Caco-2 (cell line): ENCODE measurements around the gene GPAM. TPM values are rescaled to one million over a fixed set of nuclear protein-coding genes. Genes with fewer than 3 reads are reported as not detected.

Experiments
- BruUV-seq: library from RNA; stranded (reverse); fragments of 400-500 nt; replicated peaks from 2 replicates; lab custom pipeline; 2021; lab: Mats Ljungman, UMichigan
- CTCF ChIA-PET: fragments of 300-600 bp; sonication (Branson Sonifier 250); formaldehyde crosslinking; loops from one replicate; lab custom pipeline; 2022; ENCODE audit warnings: antibody characterized with exemption; lab: Charles Lee
- POLR2A ChIA-PET: fragments of 300-600 bp; sonication (Branson Sonifier 250); formaldehyde crosslinking; loops from one replicate; lab custom pipeline; 2022; ENCODE audit warnings: antibody characterized with exemption; lab: Charles Lee
- DNase-seq, 2 experiments: peaks; one replicate each; pipeline versions ENCODE4 v3.0.0 to v3.0.0-alpha.2; 2020 to 2022
- H3K27me3 ChIP-seq: replicated peaks from 2 replicates; pipeline ENCODE4 v1.6.0; 2011; ENCODE audit warnings: low read length; ENCODE audit not compliant: control insufficient read depth, insufficient read depth
- H3K36me3 ChIP-seq: 2 replicates; pipeline ENCODE4 v1.5.1; 2011; ENCODE audit warnings: low read length; ENCODE audit not compliant: control insufficient read depth, insufficient read depth
- H3K4me1 ChIP-seq: fragments of 250-450 bp; sonication (Bioruptor Pico); 2 replicates; pipeline ENCODE4 v1.5.1; 2020; ENCODE audit warnings: mild to moderate bottlenecking
- H3K4me3 ChIP-seq: 2 replicates; pipeline ENCODE4 v1.5.1; 2011; ENCODE audit warnings: low read depth, mild to moderate bottlenecking, control low read depth, low read length
- H3K9me3 ChIP-seq: fragments of 250-450 bp; sonication (Bioruptor Pico); 2 replicates; pipeline ENCODE4 v1.5.1; 2020; ENCODE audit warnings: mild to moderate bottlenecking, moderate library complexity
- H3K27ac Mint-ChIP-seq: one replicate; pipeline ENCODE4 v1.8.0; 2022; ENCODE audit warnings: mixed read lengths; ENCODE audit not compliant: unreplicated experiment
- H3K27me3 Mint-ChIP-seq: one replicate; pipeline ENCODE4 v1.8.0; 2022; ENCODE audit warnings: mixed read lengths; ENCODE audit not compliant: insufficient read depth, unreplicated experiment
- H3K36me3 Mint-ChIP-seq: one replicate; pipeline ENCODE4 v1.8.0; 2022; ENCODE audit warnings: mild to moderate bottlenecking, mixed read lengths; ENCODE audit not compliant: insufficient read depth, unreplicated experiment
- H3K4me1 Mint-ChIP-seq: one replicate; pipeline ENCODE4 v1.8.0; 2022; ENCODE audit warnings: low read depth, mixed read lengths; ENCODE audit not compliant: unreplicated experiment
- H3K4me3 Mint-ChIP-seq: one replicate; pipeline ENCODE4 v1.8.0; 2022; ENCODE audit warnings: mild to moderate bottlenecking, moderate library complexity, mixed read lengths; ENCODE audit not compliant: unreplicated experiment
- H3K9me3 Mint-ChIP-seq: one replicate; pipeline ENCODE4 v1.8.0; 2022; ENCODE audit warnings: mixed read lengths; ENCODE audit not compliant: unreplicated experiment
- intact Hi-C: fragments of 100-400 bp; cut with micrococcal nuclease; formaldehyde crosslinking; loops from one replicate; pipeline ENCODE4 v1.10.0; 2022; ENCODE audit not compliant: unreplicated experiment
- total RNA-seq: library from RNA; stranded (reverse); gene quantifications from 2 replicates; pipeline ENCODE4 v1.2.3, GENCODE V29; 2022
- TF ChIP-seq, protein P1 (sequence below), 2 experiments: fragments of 200-600 bp in 1 of 2; IDR thresholded peaks; 1 replicate in 1 of 2; 2 replicates in 1 of 2; pipeline versions ENCODE4 v1.5.1 to v1.8.0; 2011 to 2022; ENCODE audit warnings: antibody characterized with exemption in 1 of 2, control low read depth in 1 of 2, inconsistent platforms in 1 of 2, low read depth in 1 of 2, low read length in 1 of 2, mild to moderate bottlenecking in 1 of 2, moderate library complexity in 1 of 2; ENCODE audit not compliant: insufficient read depth in 1 of 2, severe bottlenecking in 1 of 2, unreplicated experiment in 1 of 2

GPAM gene
- total RNA-seq, 1 experiment from 2014 or later: 44.4 TPM

GRCh38 chr10:112177247-112177646 lies 6.3 kb downstream of the GPAM start:
- intact Hi-C loops: loop anchor here (2.0 kb wide), 1 partner anchor 130 kb away; no protein-coding TSS in a partner anchor

DNA sequence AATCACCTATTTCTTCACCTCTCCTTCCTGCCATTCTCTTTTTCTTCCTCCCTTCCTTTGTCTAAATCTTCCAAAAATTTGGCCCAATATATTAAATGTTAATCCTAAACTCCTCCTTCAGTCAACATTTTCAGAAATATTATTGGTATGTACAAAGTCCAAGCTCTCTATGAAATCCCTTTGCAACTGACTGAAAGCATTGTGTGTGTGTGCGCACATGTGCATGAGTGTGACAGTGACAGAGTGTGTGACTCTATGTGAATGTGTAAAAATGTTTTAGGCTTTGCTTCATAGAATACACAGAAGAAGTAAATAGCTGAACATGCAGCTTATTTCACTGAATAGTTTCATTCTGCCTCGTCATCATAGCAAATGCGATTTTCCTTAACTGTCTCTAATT lies 7.0 kb downstream of the GPAM start:
- Histone ChIP-seq H3K36me3 (no peaks in the 10 kb centered on the region; the same call in none of the 2 replicates), H3K4me1 (peaks cover 55% of the 10 kb centered on the region), H3K9me3 (no peaks in the 10 kb centered on the region), H3K27me3 (no peaks in the 10 kb centered on the region), H3K4me3 (no peak overlapping the region)
- peak overlapping the region; percentile 30 for H3K4me3 Mint-ChIP-seq
- H3K27ac Mint-ChIP-seq: peak overlapping the region; percentile 52
- ChIA-PET CTCF (interaction anchor here (0.5 to 1.7 kb wide), 2 partner anchors 131 to 1955 kb away, joined by 5 to 7 read pairs; no protein-coding TSS in a partner anchor), POLR2A (no interaction called here)
- TF ChIP-seq, protein P1, sequence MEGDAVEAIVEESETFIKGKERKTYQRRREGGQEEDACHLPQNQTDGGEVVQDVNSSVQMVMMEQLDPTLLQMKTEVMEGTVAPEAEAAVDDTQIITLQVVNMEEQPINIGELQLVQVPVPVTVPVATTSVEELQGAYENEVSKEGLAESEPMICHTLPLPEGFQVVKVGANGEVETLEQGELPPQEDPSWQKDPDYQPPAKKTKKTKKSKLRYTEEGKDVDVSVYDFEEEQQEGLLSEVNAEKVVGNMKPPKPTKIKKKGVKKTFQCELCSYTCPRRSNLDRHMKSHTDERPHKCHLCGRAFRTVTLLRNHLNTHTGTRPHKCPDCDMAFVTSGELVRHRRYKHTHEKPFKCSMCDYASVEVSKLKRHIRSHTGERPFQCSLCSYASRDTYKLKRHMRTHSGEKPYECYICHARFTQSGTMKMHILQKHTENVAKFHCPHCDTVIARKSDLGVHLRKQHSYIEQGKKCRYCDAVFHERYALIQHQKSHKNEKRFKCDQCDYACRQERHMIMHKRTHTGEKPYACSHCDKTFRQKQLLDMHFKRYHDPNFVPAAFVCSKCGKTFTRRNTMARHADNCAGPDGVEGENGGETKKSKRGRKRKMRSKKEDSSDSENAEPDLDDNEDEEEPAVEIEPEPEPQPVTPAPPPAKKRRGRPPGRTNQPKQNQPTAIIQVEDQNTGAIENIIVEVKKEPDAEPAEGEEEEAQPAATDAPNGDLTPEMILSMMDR (IDR thresholded peaks at IDR 0.05; ENCODE audit: insufficient read depth in 1 of 2, low read depth in 1 of 2, low read length in 1 of 2, severe bottlenecking in 1 of 2, unreplicated experiment in 1 of 2): no peak
- no peak for DNase-seq
- no TSS peak for BruUV-seq
- intact Hi-C loops: loop anchor here (2.0 kb wide), 1 partner anchor 130 kb away; no protein-coding TSS in a partner anchor
- peaks cover 29% of the 10 kb centered on the region for H3K4me1 Mint-ChIP-seq
- H3K27me3 Mint-ChIP-seq: no peaks in the 10 kb centered on the region
- no peaks in the 10 kb centered on the region for H3K9me3 Mint-ChIP-seq
- peaks cover 55% of the 10 kb centered on the region for H3K36me3 Mint-ChIP-seq

More at GRCh38 chr10:112177247-112177646, 6.3 kb downstream of the GPAM start:
- Mint-ChIP-seq H3K36me3 (peaks cover 48% of the 10 kb centered on the region), H3K9me3 (no peaks in the 10 kb centered on the region), H3K27ac (no peak overlapping the region), H3K4me3 (no peak overlapping the region), H3K27me3 (no peaks in the 10 kb centered on the region), H3K4me1 (peaks cover 27% of the 10 kb centered on the region)
- H3K36me3 ChIP-seq: no peaks in the 10 kb centered on the region; the same call in none of the 2 replicates
- TF ChIP-seq, protein P1 (IDR thresholded peaks at IDR 0.05; ENCODE audit: insufficient read depth in 1 of 2, low read depth in 1 of 2, low read length in 1 of 2, severe bottlenecking in 1 of 2, unreplicated experiment in 1 of 2): no peak
- no TSS peak for BruUV-seq
- peak; percentile 32 to 43 for DNase-seq
- no peak overlapping the region for H3K4me3 ChIP-seq
- ChIA-PET POLR2A (no interaction called here), CTCF (interaction anchor here (0.5 to 1.7 kb wide), 2 partner anchors 130 to 1955 kb away, joined by 5 to 7 read pairs; no protein-coding TSS in a partner anchor)
- no peaks in the 10 kb centered on the region for H3K27me3 ChIP-seq
- H3K9me3 ChIP-seq: no peaks in the 10 kb centered on the region
- peaks cover 55% of the 10 kb centered on the region for H3K4me1 ChIP-seq

GRCh38 chr10:112175409-112175808 lies 8.2 kb downstream of the GPAM start:
- H3K27me3 Mint-ChIP-seq: no peaks in the 10 kb centered on the region
- no peak overlapping the region for H3K4me3 Mint-ChIP-seq
- DNase-seq: no peak
- H3K36me3 ChIP-seq: no peaks in the 10 kb centered on the region; the same call in none of the 2 replicates
- POLR2A ChIA-PET: no interaction called here
- H3K4me1 ChIP-seq: peaks cover 46% of the 10 kb centered on the region
- H3K27ac Mint-ChIP-seq: no peak overlapping the region
- H3K36me3 Mint-ChIP-seq: peaks cover 61% of the 10 kb centered on the region
- no peaks in the 10 kb centered on the region for H3K9me3 ChIP-seq
- intact Hi-C loops: no loop called here
- H3K27me3 ChIP-seq: no peaks in the 10 kb centered on the region
- H3K4me1 Mint-ChIP-seq: peaks cover 33% of the 10 kb centered on the region
- H3K4me3 ChIP-seq: no peak overlapping the region
- CTCF ChIA-PET: interaction anchor here (1.7 kb wide), 1 partner anchor 132 kb away, joined by 7 read pairs; no protein-coding TSS in a partner anchor
- no TSS peak for BruUV-seq
- no peaks in the 10 kb centered on the region for H3K9me3 Mint-ChIP-seq
- TF ChIP-seq, protein P1 (IDR thresholded peaks at IDR 0.05; ENCODE audit: insufficient read depth in 1 of 2, low read depth in 1 of 2, low read length in 1 of 2, severe bottlenecking in 1 of 2, unreplicated experiment in 1 of 2): no peak
